Right lobe of liver (tissue), 4 donors: Measurements from ENCODE around the gene PFKFB3.

Experiments used
- CTCF ChIP-seq, 4 donors: fragments of 200-600 bp in 3 of 4; fragments of 450-650 bp in 1 of 4; IDR thresholded peaks; one replicate each; pipeline versions ENCODE4 v1.5.1 to v1.8.0; 2016 to 2022; ENCODE audit warnings: antibody characterized with exemption in 4 of 4, mild to moderate bottlenecking in 2 of 4
- POLR2A ChIP-seq: fragments of 450-650 bp; IDR thresholded peaks from one replicate; pipeline ENCODE4 v1.6.1; 2017; ENCODE audit warnings: antibody characterized with exemption, mild to moderate bottlenecking
- donor health status: DM: no; HTN: no; CAD: no.
- donor health status: DM: no; HTN: no; CAD: no.
- donor health status: DM: no; HTN: yes; CAD: no.

DNA sequence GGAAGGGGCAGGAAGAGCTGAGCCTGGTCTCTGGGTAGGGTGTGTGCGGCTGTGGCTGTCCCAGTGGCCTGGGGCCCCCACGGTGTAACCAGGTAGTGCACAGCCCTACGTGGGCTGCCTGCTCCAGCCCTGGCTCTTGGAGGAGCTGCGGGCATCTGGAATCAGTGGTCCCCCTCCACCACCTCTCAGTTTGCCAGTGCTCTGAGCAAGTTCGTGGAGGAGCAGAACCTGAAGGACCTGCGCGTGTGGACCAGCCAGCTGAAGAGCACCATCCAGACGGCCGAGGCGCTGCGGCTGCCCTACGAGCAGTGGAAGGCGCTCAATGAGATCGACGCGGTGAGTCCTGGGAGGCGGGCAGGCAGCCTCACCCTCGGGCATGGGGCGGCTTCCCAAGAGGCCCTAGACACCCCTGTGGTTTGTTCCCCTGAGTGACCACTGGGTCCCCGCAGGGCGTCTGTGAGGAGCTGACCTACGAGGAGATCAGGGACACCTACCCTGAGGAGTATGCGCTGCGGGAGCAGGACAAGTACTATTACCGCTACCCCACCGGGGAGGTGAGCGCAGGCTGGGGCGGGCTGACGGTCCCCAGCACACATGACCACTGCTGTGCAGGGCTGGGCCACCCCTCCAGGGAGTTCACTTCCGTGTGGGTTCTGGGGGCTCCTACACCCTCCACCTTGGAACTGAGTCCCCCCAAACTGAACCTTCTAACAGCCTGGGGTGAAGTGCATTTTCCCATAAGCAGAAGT lies 18.6 kb downstream of the PFKFB3 start:
- TF ChIP-seq CTCF (IDR thresholded peaks at IDR 0.05) (no peak), POLR2A (no peak)
